Fibroblast of villous mesenchyme (primary cell): ENCODE measurements around the gene SOX5. TPM values are rescaled to one million over a fixed set of nuclear protein-coding genes. Genes with fewer than 3 reads are reported as not detected.

Experiments
- DNase-seq: peaks from one replicate; pipeline ENCODE4 v3.0.0-alpha.2; 2010; ENCODE audit warnings: low read depth
- H3K4me3 ChIP-seq: 2 replicates; pipeline ENCODE4 v1.5.1; 2011; ENCODE audit warnings: low read depth, mild to moderate bottlenecking, low read length
- CTCF ChIP-seq: IDR thresholded peaks from 2 replicates; pipeline ENCODE4 v1.5.1; 2012; ENCODE audit warnings: low read depth, mild to moderate bottlenecking, low read length; ENCODE audit not compliant: insufficient read depth
- total RNA-seq: library from RNA; depleted of rRNA; stranded (reverse); fragments of >200 nt; gene quantifications from 2 replicates; pipeline ENCODE4 v1.2.3, GENCODE V29; 2012

The SOX5 gene
- total RNA-seq, 1 donor = 13.8 TPM

DNA sequence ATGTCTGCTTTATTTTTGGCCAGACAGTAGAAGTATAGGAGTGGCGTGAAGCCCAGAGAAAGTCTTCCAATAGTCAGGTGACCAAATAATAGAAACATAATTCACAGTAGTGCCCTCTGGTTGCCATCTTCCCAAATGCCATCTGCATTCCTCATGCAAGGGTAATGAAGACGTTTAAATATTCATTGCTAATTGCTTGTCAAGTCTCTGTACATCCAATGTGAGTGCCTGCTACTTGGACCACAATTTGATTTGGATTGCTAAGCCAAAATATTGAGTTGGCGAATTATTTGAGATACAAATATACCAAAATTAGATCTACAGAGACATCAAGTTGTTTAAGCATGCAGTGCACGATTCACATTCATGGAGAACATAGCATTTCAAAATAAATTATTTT, 402.7 kb downstream of the SOX5 start:
- no peak for TF ChIP-seq CTCF
- no peak overlapping the region for H3K4me3 ChIP-seq
- DNase-seq = no peak

- no peak for DNase-seq
- no peak for TF ChIP-seq CTCF
- H3K4me3 ChIP-seq = no peak overlapping the region
Observed at GRCh38 chr12:23543767-23544166, 405.7 kb downstream of the SOX5 start.

- TF ChIP-seq CTCF = no peak
- H3K4me3 ChIP-seq = no peak overlapping the region
- no peak for DNase-seq
Observed at GRCh38 chr12:23542187-23542586, 407.3 kb downstream of the SOX5 start.

GRCh38 chr12:23540572-23540971, 408.9 kb downstream of the SOX5 start:
- no peak overlapping the region for H3K4me3 ChIP-seq
- no peak for TF ChIP-seq CTCF
- DNase-seq = peak; percentile 52

DNA sequence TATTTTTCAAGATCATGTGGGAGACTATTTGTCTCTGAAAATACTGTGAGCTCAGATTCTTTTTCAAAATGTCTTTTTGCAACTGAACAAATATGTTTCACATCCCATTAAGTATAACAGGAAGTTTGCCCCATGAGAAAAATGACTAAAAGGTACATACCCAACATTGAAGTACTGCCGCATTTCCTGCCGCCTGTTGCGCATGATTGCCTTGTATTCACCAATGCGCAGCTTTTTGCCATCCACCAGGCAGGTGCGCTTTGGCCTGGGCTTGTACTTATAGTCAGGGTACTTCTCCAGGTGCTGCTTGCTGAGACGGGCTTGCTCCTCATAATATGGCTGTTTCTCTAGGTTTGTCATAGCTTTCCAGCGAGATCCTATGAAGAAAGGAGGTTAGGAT, 413.2 kb downstream of the SOX5 start:
- TF ChIP-seq CTCF = no peak
- H3K4me3 ChIP-seq = no peak overlapping the region
- no peak for DNase-seq

- no peak for TF ChIP-seq CTCF
- no peak overlapping the region for H3K4me3 ChIP-seq
- no peak for DNase-seq
Observed at GRCh38 chr12:23535441-23535840, 414.0 kb downstream of the SOX5 start.

DNA sequence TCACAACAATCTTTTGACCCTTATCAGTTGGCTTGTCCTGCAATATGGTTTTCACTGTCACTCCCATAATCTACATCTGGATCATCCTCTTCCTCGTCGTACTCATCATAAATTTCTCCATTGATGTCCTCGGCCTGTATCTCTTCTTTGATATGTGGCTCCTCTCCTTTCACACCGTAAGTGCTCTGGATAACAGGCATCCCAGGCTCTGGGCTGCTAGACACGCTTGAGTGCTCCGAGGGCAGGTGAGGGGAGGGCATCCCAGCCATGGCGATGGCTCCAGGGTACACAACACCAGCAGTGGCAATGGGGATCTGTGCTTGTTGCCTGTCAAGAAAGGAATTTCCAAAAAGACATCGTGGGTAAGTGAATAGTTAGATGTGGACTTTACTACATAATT, 415.3 kb downstream of the SOX5 start:
- H3K4me3 ChIP-seq = no peak overlapping the region
- TF ChIP-seq CTCF = no peak
- DNase-seq = no peak
